Measurements from ENCODE around the gene KDF1.
A peak's percentile ranks its signal among the peaks of the same experiment; 100 is the strongest.

KDF1 gene

GRCh38 chr1:26991310-26992116, 31.2 kb upstream of the KDF1 start:
- peak overlapping the region; percentile 93 for H3K27ac ChIP-seq
- TF ChIP-seq ZFX (IDR thresholded peaks at IDR 0.05; ENCODE audit: borderline replicate concordance) (no peak), CTCF (IDR thresholded peaks at IDR 0.05) (no peak)

- peak overlapping the region; percentile 93 for H3K27ac ChIP-seq
Observed at GRCh38 chr1:26989403-26990109, 29.3 kb upstream of the KDF1 start.

DNA sequence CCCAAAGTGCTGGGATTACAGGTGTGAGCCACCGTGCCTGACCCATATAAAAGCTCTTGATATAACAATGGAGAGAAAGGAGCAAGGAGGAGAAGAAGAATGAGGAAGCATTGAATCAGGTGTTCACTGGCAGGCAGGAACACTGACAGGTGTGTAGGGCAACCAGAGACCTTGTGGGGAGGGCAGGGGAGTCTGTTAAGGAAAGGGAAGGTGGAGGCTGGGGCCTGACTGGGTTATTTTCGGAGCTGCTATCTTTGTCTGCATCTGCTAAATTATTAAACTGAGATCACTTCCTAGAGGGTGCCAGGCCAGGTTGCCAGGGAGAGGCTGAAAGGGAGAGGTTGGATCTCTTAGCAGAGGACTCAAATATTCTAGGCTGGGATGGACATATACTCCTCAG, 26.4 kb upstream of the KDF1 start:
- no peak for TF ChIP-seq ZFX (IDR thresholded peaks at IDR 0.05; ENCODE audit: borderline replicate concordance)
- no peak for TF ChIP-seq CTCF (IDR thresholded peaks at IDR 0.05)
- H3K27ac ChIP-seq = peak overlapping the region; percentile 40

GRCh38 chr1:26984291-26984690, 24.0 kb upstream of the KDF1 start:
- no peak overlapping the region for H3K27ac ChIP-seq
- no peak for TF ChIP-seq CTCF (IDR thresholded peaks at IDR 0.05)
- TF ChIP-seq ZFX (IDR thresholded peaks at IDR 0.05; ENCODE audit: borderline replicate concordance) = no peak

GRCh38 chr1:26983863-26984262, 23.6 kb upstream of the KDF1 start:
- TF ChIP-seq CTCF (IDR thresholded peaks at IDR 0.05) (no peak), ZFX (IDR thresholded peaks at IDR 0.05; ENCODE audit: borderline replicate concordance) (no peak)
- H3K27ac ChIP-seq = no peak overlapping the region

DNA sequence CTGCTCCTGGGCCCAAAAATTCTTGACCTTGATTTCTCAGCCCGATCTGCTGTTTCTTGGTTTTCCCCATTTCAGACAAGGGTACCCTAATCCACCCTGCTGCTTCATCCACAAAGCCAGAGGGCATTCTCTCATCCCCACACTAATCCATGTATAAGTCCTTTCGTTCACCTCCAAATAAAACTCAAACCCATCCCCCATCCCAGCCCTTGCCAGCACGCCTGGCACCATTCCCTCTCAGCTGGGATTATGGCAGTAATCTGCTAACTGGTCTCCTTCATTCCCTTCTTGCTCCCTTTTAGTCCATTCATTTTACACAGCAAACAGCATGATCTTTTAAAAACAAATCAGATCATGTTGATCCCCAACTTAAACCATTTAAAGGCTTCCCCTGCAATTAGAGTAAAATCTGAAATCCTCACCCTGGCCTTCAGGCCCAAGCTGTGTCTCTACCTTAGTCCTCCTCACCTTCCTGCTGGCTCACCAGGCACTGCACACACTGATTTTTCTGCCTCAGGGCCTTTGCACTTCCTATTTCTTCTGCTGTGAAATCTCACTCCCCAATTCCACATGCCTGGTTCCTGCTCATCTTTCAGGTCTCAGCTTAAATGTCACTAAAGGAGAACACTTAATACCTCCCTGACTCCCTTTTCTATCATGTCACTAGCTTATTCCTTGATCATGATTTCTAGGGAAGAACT, 21.0 kb upstream of the KDF1 start:
- TF ChIP-seq ZFX (IDR thresholded peaks at IDR 0.05; ENCODE audit: borderline replicate concordance) = no peak
- no peak overlapping the region for H3K27ac ChIP-seq

DNA sequence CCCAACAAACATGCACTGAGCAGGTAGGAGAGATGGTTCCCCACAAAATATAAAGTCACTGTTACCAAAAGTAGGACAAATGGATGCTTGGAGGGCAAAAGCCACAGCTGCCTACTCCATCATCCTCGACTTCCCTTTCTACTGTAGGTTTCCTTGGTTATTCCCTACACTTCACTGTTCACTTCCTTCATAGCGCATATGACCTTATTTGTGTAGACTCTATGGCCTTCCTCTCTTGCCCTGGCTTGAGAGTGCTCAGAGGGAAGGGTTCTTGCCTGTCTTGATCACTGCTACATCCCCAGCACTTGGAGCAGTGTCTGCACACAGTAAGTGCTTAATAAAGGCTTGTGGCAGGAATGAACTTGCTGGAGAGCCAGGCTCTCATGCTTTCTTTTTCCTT, 18.6 kb upstream of the KDF1 start:
- no peak overlapping the region for H3K27ac ChIP-seq
- no peak for TF ChIP-seq CTCF (IDR thresholded peaks at IDR 0.05)
- no peak for TF ChIP-seq ZFX (IDR thresholded peaks at IDR 0.05; ENCODE audit: borderline replicate concordance)

Data from 22Rv1 (cell line).